ENCODE data around the gene ZC3H10. TPM values are rescaled to one million over a fixed set of nuclear protein-coding genes. Genes with fewer than 3 reads are reported as not detected.

Gene ZC3H10
- total and polyA plus RNA-seq, 2 of the 13 experiments (the other 11 are each of a cell fraction or from before 2014, with no cell fraction given), result 0.70 to 2.3 TPM

GRCh38 chr12:56117778-56118687 is at the start of gene ZC3H10 (continued):
- TF ChIP-seq ZNF639 (CRISPR knock-in tag; conservative IDR thresholded peaks at IDR 0.05), result peak; percentile 98
- no peak for TF ChIP-seq NR2F6 (IDR thresholded peaks at IDR 0.05)
- peak; percentile 41; the same call in 1 of the 2 replicates for TF ChIP-seq NR2F6 (CRISPR knock-in tag; IDR thresholded peaks at IDR 0.05)
- TF ChIP-seq YEATS2 (CRISPR knock-in tag; IDR thresholded peaks at IDR 0.05; ENCODE audit: borderline replicate concordance), result peak; percentile 99
- TF ChIP-seq FOXA3 (CRISPR knock-in tag; IDR thresholded peaks at IDR 0.05), result peak; percentile 71
- peak; percentile 58; the same call in 1 of the 2 replicates for TF ChIP-seq TGIF2 (CRISPR knock-in tag; IDR thresholded peaks at IDR 0.05)
- TF ChIP-seq IRF2 (CRISPR knock-in tag; IDR thresholded peaks at IDR 0.05), result peak; percentile 96; the same call in 1 of the 2 replicates
- TF ChIP-seq ZEB1 (IDR thresholded peaks at IDR 0.05; ENCODE audit: insufficient replicate concordance, low read depth), result no peak
- TF ChIP-seq AGO1 (IDR thresholded peaks at IDR 0.05; ENCODE audit: low read depth, low read length, poor library complexity, severe bottlenecking), result peak; percentile 100
- TF ChIP-seq NFYB (CRISPR knock-in tag; IDR thresholded peaks at IDR 0.05), result peak; percentile 46
- TF ChIP-seq CCAR2 (optimal IDR thresholded peaks at IDR 0.05; ENCODE audit: low read depth, low read length), result no peak
- TF ChIP-seq MXD1 (CRISPR knock-in tag; IDR thresholded peaks at IDR 0.05), result no peak
- 0 out of 2 replicates have a peak, but pooled peaks have one; percentile 60 for TF ChIP-seq ZBTB10 (CRISPR knock-in tag; IDR thresholded peaks at IDR 0.05; ENCODE audit: borderline replicate concordance)
- TF ChIP-seq ZNF792 (CRISPR knock-in tag; IDR thresholded peaks at IDR 0.05), result peak; percentile 83
- no peak for TF ChIP-seq ZNF672 (CRISPR knock-in tag; IDR thresholded peaks at IDR 0.05)
- TF ChIP-seq ZNF280B (CRISPR knock-in tag; IDR thresholded peaks at IDR 0.05; ENCODE audit: borderline replicate concordance), result peak; percentile 84; the same call in 1 of the 2 replicates
- TF ChIP-seq ZNF616 (CRISPR knock-in tag; IDR thresholded peaks at IDR 0.05; ENCODE audit: low read depth), result no peak
- TF ChIP-seq BCL6 (CRISPR knock-in tag; IDR thresholded peaks at IDR 0.05), result no peak
- TF ChIP-seq ZFP36L2 (CRISPR knock-in tag; IDR thresholded peaks at IDR 0.05), result no peak
- no peak for TF ChIP-seq MBNL3 (CRISPR knock-in tag; conservative IDR thresholded peaks at IDR 0.05)
- no peak for TF ChIP-seq GLMP (CRISPR knock-in tag; IDR thresholded peaks at IDR 0.05; ENCODE audit: borderline replicate concordance)
- peak; percentile 89 for TF ChIP-seq TBX2 (CRISPR knock-in tag; IDR thresholded peaks at IDR 0.05; ENCODE audit: borderline replicate concordance)
- TF ChIP-seq TEAD3 (CRISPR knock-in tag; optimal IDR thresholded peaks at IDR 0.05; ENCODE audit: borderline replicate concordance), result peak; percentile 90

All from HepG2 (cell line).